HepG2 (cell line): ENCODE results near the gene ACTL8. TPM values are rescaled to one million over a fixed set of nuclear protein-coding genes. Genes with fewer than 3 reads are reported as not detected.

Source experiments
- ATAC-seq: fragments of 200-7000 bp; cut with Tn5 transposase; 3 replicates; pipeline ENCODE4 v1.9.1; 2020; ENCODE audit warnings: mild to moderate bottlenecking, moderate library complexity
- BruUV-seq: library from RNA; stranded (reverse); fragments of 400-500 nt; replicated peaks from 2 replicates; lab custom pipeline; 2021; lab: Mats Ljungman, UMichigan
- CTCF ChIA-PET: fragments of 300-600 bp; formaldehyde crosslinking; extraction: SDS; loops from one replicate; lab custom pipeline; 2021; ENCODE audit warnings: low total read pairs, inconsistent platforms, low intra/inter-chr PET ratio; lab: Yijun Ruan, JAX
- POLR2A ChIA-PET: fragments of 350-600 bp; sonication (Branson Sonifier 250); formaldehyde crosslinking; loops from one replicate; lab custom pipeline; 2020; ENCODE audit warnings: antibody characterized with exemption, inconsistent platforms; lab: Yijun Ruan, JAX
- DNase-seq: peaks from one replicate; pipeline ENCODE4 v3.0.0-alpha.2; 2015; ENCODE audit warnings: low spot score
- FAIRE-seq: peaks from 3 replicates; lab custom pipeline; 2011; peaks lifted over from hg19 to GRCh38; lab: Jason Lieb, UNC
- H2AFZ ChIP-seq: one replicate; pipeline ENCODE4 v1.6.1; 2011; ENCODE audit warnings: low read length, inconsistent platforms
- H3K27ac ChIP-seq: fragments of 300-600 bp; 3 replicates; pipeline ENCODE4 v1.8.0; 2011; ENCODE audit warnings: mixed run types, mild to moderate bottlenecking, mixed read lengths, low read length, inconsistent platforms; ENCODE audit not compliant: insufficient read depth; ENCODE audit errors: extremely low read length
- H3K27me3 ChIP-seq, 2 experiments: fragments of 200-600 bp in 1 of 2; 2 replicates in 1 of 2; 3 replicates in 1 of 2; pipeline versions ENCODE4 v1.6.0 to v1.8.0; 2011; ENCODE audit warnings: low read length in 2 of 2, mild to moderate bottlenecking in 2 of 2, moderate library complexity in 2 of 2, inconsistent platforms in 1 of 2; ENCODE audit not compliant: insufficient read depth in 2 of 2, control insufficient read depth in 1 of 2
- H3K36me3 ChIP-seq, 2 experiments: fragments of 200-600 bp in 1 of 2; replicated peaks in 1 of 2; 2 replicates in 1 of 2; 3 replicates in 1 of 2; pipeline versions ENCODE4 v1.5.1 to v1.8.0; 2011; ENCODE audit warnings: low read length in 2 of 2, inconsistent platforms in 1 of 2; ENCODE audit not compliant: insufficient read depth in 2 of 2, control insufficient read depth in 1 of 2
- H3K4me1 ChIP-seq: 2 replicates; pipeline ENCODE4 v1.5.1; 2012; ENCODE audit warnings: low read length, inconsistent platforms; ENCODE audit not compliant: insufficient read depth
- H3K4me2 ChIP-seq: 2 replicates; pipeline ENCODE4 v1.6.0; 2011; ENCODE audit warnings: low read depth, low read length, inconsistent platforms
- H3K4me3 ChIP-seq, 3 experiments: fragments of 200-600 bp in 1 of 3; sonication (generic), shearing (Covaris generic) in 1 of 3; replicated peaks in 1 of 3; 2 replicates each; pipeline ENCODE4 v1.5.1; 2011 to 2016; ENCODE audit warnings: low read length in 3 of 3, inconsistent platforms in 2 of 3, low read depth in 2 of 3, mild to moderate bottlenecking in 2 of 3, control low read depth in 1 of 3, mixed read lengths in 1 of 3; ENCODE audit not compliant: insufficient read depth in 1 of 3
- H3K79me2 ChIP-seq: one replicate; pipeline ENCODE4 v1.6.1; 2011; ENCODE audit warnings: low read length, inconsistent platforms; ENCODE audit not compliant: insufficient read depth
- H3K9ac ChIP-seq: 2 replicates; pipeline ENCODE4 v1.6.0; 2011; ENCODE audit warnings: mild to moderate bottlenecking, low read depth, low read length, inconsistent platforms; ENCODE audit not compliant: insufficient read depth
- H3K9me3 ChIP-seq: 2 replicates; pipeline ENCODE4 v1.5.1; 2012; ENCODE audit warnings: mild to moderate bottlenecking, low read length
- H4K20me1 ChIP-seq: 2 replicates; pipeline ENCODE4 v1.6.0; 2011; ENCODE audit warnings: inconsistent platforms, mild to moderate bottlenecking, low read length, moderate library complexity; ENCODE audit not compliant: insufficient read depth
- AFF4 ChIP-seq: sonication (generic); formaldehyde crosslinking; IDR thresholded peaks from 2 replicates; pipeline ENCODE4 v1.4.0; 2020; ENCODE audit warnings: missing genetic modification reagents
- AGO2 ChIP-seq: fragments of 200-400 bp; formaldehyde crosslinking; optimal IDR thresholded peaks from 2 replicates; pipeline ENCODE3; 2017; ENCODE audit warnings: mild to moderate bottlenecking, low read depth, low read length, moderate library complexity
- AHR ChIP-seq: IDR thresholded peaks from 2 replicates; pipeline ENCODE4 v1.6.1; 2018; ENCODE audit warnings: missing genetic modification reagents, missing compliant biosample characterization
- ATF4 ChIP-seq, 2 experiments: fragments of 450-650 bp in 1 of 2; sonication (generic) in 1 of 2; formaldehyde crosslinking; IDR thresholded peaks; 2 replicates each; pipeline versions ENCODE4 v1.5.0 to v1.8.0; 2020 to 2022; ENCODE audit warnings: mild to moderate bottlenecking in 1 of 2, missing genetic modification reagents in 1 of 2
- DBP ChIP-seq: sonication (generic); formaldehyde crosslinking; IDR thresholded peaks from 2 replicates; pipeline ENCODE4 v1.4.0; 2020; ENCODE audit warnings: missing genetic modification reagents; ENCODE audit errors: not compliant biosample characterization
- HNRNPK ChIP-seq: fragments of 200-400 bp; formaldehyde crosslinking; IDR thresholded peaks from 2 replicates; pipeline ENCODE4 v1.6.1; 2018; ENCODE audit warnings: low read length, low read depth, moderate library complexity, mild to moderate bottlenecking; ENCODE audit not compliant: poor library complexity, severe bottlenecking
- JUND ChIP-seq: sonication (generic); formaldehyde crosslinking; IDR thresholded peaks from 2 replicates; pipeline ENCODE4 v1.8.0; 2022; ENCODE audit warnings: mild to moderate bottlenecking, missing genetic modification reagents
- PHF21A ChIP-seq: sonication (generic); formaldehyde crosslinking; IDR thresholded peaks from 2 replicates; pipeline ENCODE4 v1.5.0; 2020; ENCODE audit warnings: mild to moderate bottlenecking, missing genetic modification reagents
- SALL2 ChIP-seq: sonication (generic); formaldehyde crosslinking; IDR thresholded peaks from 2 replicates; pipeline ENCODE4 v1.8.1; 2023; ENCODE audit warnings: mild to moderate bottlenecking, missing genetic modification reagents, inconsistent platforms
- SIN3A ChIP-seq: IDR thresholded peaks from 2 replicates; pipeline ENCODE4 v1.6.1; 2011; ENCODE audit warnings: low read depth, mild to moderate bottlenecking, control low read depth, low read length, borderline replicate concordance
- SMC3 ChIP-seq: IDR thresholded peaks from 2 replicates; pipeline ENCODE4 v1.6.1; 2011; ENCODE audit warnings: low read length, improper control_type of control experiment
- TOPORS ChIP-seq: sonication (generic); formaldehyde crosslinking; IDR thresholded peaks from 2 replicates; pipeline ENCODE4 v1.8.0; 2023; ENCODE audit warnings: mild to moderate bottlenecking, missing genetic modification reagents
- ZC3H13 ChIP-seq: sonication (generic); formaldehyde crosslinking; IDR thresholded peaks from 2 replicates; pipeline ENCODE4 v1.8.1; 2023; ENCODE audit warnings: mild to moderate bottlenecking, missing genetic modification reagents, moderate library complexity
- ZFAT ChIP-seq: sonication (generic); formaldehyde crosslinking; conservative IDR thresholded peaks from 2 replicates; pipeline ENCODE4 v1.8.1; 2023; ENCODE audit warnings: missing genetic modification reagents, inconsistent platforms
- ZFY ChIP-seq: sonication (generic); formaldehyde crosslinking; IDR thresholded peaks from 2 replicates; pipeline ENCODE4 v1.4.0; 2020; ENCODE audit warnings: missing genetic modification reagents
- ZNF276 ChIP-seq: sonication (generic); formaldehyde crosslinking; IDR thresholded peaks from 2 replicates; pipeline ENCODE4 v1.4.0; 2020; ENCODE audit warnings: mild to moderate bottlenecking, low read depth, missing genetic modification reagents
- ZNF572 ChIP-seq: sonication (generic); formaldehyde crosslinking; IDR thresholded peaks from 2 replicates; pipeline ENCODE4 v1.5.1; 2020; ENCODE audit warnings: mild to moderate bottlenecking, missing genetic modification reagents
- WGBS: methylation state at CpG from one replicate; pipeline ENCODE4 v1.1.6; 2017; ENCODE audit warnings: low lambda C conversion rate; 5-methylcytosine and 5-hydroxymethylcytosine counted together
- in situ Hi-C: cut with HindIII; loops from 2 replicates; pipeline ENCODE4 v1.10.0; 2017; ENCODE audit warnings: low pct_unique_long_range_greater_than_20kb; ENCODE audit not compliant: extremely low pct_ligation_motif_present
- intact Hi-C: fragments of 100-400 bp; cut with micrococcal nuclease; formaldehyde crosslinking; loops from one replicate; pipeline ENCODE4 v1.10.0; 2022; ENCODE audit not compliant: unreplicated experiment
- polyA plus RNA-seq, 8 experiments: library from polyadenylated mRNA; depleted of rRNA in 3 of 8; stranded (reverse) in 7 of 8; unstranded in 1 of 8; fragments of >200 nt; fragmentation: Illumina TruSeq in 4 of 8; extraction: Trizol in 4 of 8; gene quantifications; 2 replicates each; pipeline versions ENCODE4 v1.2.1 to v1.2.3, GENCODE V29; 2011 to 2016; ENCODE audit warnings: low read depth in 4 of 8, missing spikeins in 1 of 8, mixed read lengths in 1 of 8; ENCODE audit not compliant: insufficient read depth in 1 of 8
- total RNA-seq, 5 experiments: library from RNA; depleted of rRNA; stranded (reverse); fragments of >200 nt; fragmentation: Illumina TruSeq; extraction: Trizol; gene quantifications; 2 replicates each; pipeline ENCODE4 v1.2.3, GENCODE V29; 2016; ENCODE audit warnings: low read depth in 1 of 5

Gene ACTL8
- total and polyA plus RNA-seq, 2 of the 13 experiments (the other 11 are each of a cell fraction or from before 2014, with no cell fraction given): 0.09 to 0.64 TPM

GRCh38 chr1:17873007-17873675 lies 118.0 kb downstream of the ACTL8 start (continued):
- no peak for TF ChIP-seq SIN3A
- no peak for TF ChIP-seq SMC3
- no peak for TF ChIP-seq AGO2
- TF ChIP-seq ATF4 (CRISPR knock-in tag; IDR thresholded peaks at IDR 0.05): no peak
- TF ChIP-seq ZC3H13 (CRISPR knock-in tag): no peak

GRCh38 chr1:17874231-17874630 lies 119.1 kb downstream of the ACTL8 start:
- ATAC-seq: no peak
- in situ Hi-C loops (no loop called here), intact Hi-C loops (no loop called here)
- Histone ChIP-seq H3K9me3 (no peaks in the 10 kb centered on the region), H3K4me1 (no peaks in the 10 kb centered on the region), H3K4me2 (no peak overlapping the region), H3K4me3 (no peak overlapping the region), H3K27ac (no peak overlapping the region), H4K20me1 (no peaks in the 10 kb centered on the region), H3K36me3 (no peaks in the 10 kb centered on the region), H3K27me3 (peaks cover 0 to 1% of the 10 kb centered on the region in 2 experiments; a peak in 1 of 5 replicates), H3K9ac (no peak overlapping the region), H2AFZ (no peak overlapping the region), H3K79me2 (no peaks in the 10 kb centered on the region)
- WGBS: 50% methylated on average over 1 of the region's 1 CpG
- ChIA-PET POLR2A (no interaction called here), CTCF (no interaction called here)
- no peak for FAIRE-seq
- DNase-seq: no peak
- no TSS peak for BruUV-seq
- TF ChIP-seq AHR (no peak), PHF21A (CRISPR knock-in tag) (no peak), JUND (no peak), TOPORS (CRISPR knock-in tag) (no peak), ZNF276 (CRISPR knock-in tag) (no peak), DBP (CRISPR knock-in tag) (no peak), SALL2 (CRISPR knock-in tag) (no peak), ZFAT (CRISPR knock-in tag) (no peak), AFF4 (CRISPR knock-in tag) (no peak), ZFY (no peak), HNRNPK (no peak), ZNF572 (CRISPR knock-in tag) (no peak)
